Ramos (cell line): ENCODE measurements around the gene CYP27B1.

Source experiments
- in situ Hi-C: fragments of 300-500 bp; cut with MboI; formaldehyde crosslinking; loops from one replicate; pipeline ENCODE4 v1.14.3; 2022; ENCODE audit warnings: low sequenced_read_pairs; ENCODE audit not compliant: unreplicated experiment

The CYP27B1 gene

DNA sequence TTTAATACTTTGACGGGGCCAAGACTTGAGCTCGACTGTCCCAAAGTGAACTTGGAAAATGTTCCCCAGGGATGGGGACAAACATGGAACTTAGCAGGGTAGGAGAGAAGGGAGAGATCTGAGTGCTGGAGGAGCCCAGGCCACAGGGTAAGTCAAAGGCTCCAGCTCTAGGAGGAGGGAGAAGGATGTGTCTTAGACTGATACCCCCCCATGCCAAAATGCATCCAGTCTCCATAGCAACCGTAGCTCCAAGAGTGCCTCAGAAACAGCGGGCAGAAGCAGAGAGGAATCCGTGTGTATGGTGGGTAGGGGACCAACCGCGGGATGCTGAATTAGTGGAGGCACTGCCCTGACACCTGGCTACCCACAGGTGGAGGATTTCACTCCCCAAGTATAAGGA, 27.5 kb downstream of the CYP27B1 start:
- in situ Hi-C loops = no loop called here

GRCh38 chr12:57738661-57739237, 28.1 kb downstream of the CYP27B1 start, which contains the start of gene AGAP2:
Gene AGAP2 (minus strand): TSS chr12:57738742. CDS start chr12:57738246, 496 bp downstream.
- in situ Hi-C loops = no loop called here

GRCh38 chr12:57737467-57738460, 29.1 kb downstream of the CYP27B1 start:
- in situ Hi-C loops = no loop called here

GRCh38 chr12:57736741-57737466, 30.0 kb downstream of the CYP27B1 start:
- in situ Hi-C loops = no loop called here

DNA sequence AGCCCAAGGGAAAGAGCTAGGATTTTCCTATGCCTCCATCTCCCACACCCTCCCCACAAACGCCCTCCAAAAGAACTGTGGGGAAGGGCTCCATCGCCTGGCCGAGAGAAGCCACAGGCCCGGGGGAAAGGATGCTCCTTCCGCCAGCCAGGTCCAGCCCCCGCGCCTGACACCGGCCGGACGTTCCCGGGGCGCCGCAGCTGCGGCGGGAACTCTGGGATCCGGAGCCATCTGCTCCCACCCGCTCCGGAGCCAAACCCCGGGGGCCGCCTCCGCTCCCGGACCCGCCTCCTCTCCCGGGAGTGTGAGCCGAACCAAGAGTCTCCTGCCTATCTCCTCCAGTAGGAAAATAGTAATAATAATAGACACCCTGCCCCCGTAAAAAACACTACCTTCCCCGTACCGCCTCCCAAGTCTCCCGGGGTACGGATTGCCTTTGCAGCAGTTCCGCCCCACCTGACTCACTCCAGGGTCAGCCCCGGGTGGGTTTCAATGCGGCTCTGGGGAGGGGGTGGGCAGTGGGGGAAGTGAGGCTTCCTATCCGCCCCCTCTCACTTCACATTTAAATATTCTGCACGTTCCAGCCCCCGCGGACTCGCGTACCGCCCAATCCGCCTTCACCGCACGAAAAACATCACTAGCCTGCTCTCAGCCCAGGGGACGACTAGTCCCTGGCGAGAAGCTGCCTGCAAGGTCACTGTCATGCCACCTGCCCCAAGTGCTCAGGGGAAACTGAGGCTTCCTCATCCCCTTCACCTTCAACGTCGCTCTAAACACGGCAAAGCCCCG, 30.7 kb downstream of the CYP27B1 start:
- in situ Hi-C loops = no loop called here

DNA sequence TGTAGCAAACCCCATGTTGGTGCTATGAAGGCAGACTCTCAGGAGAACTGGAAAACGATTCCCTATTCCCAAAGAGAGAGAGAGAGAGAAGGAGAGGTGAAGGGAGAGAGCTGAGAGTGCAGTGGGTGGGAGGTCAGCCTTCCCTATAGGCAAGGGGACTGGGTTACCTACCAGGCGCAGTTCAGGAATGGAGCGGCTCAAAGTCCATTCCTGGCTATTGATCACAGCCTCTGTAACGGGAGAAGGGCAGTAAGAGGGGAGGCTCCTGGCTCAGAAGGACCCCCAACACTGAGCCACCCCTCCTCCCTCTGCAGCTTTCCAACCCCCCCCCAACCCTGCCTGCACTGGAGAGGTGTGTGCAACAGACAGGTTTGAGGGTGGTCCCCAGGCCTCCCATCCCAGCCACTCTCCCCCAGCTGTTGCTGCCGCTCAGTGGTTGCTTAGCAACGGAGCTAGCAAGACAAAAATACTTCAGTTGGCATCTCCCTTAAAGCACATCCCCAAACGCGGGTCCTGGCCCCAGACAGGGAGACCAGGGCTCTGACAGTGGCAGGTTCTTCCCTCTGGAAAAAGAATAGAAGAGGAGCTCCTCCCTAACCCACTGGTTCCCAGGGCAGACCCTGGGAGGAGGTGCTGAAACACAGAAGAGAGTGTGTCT, 31.6 kb downstream of the CYP27B1 start:
- in situ Hi-C loops = no loop called here

GRCh38 chr12:57734591-57734990, 32.3 kb downstream of the CYP27B1 start:
- in situ Hi-C loops = no loop called here

- in situ Hi-C loops = no loop called here
Observed at GRCh38 chr12:57733928-57734327, 33.0 kb downstream of the CYP27B1 start.

DNA sequence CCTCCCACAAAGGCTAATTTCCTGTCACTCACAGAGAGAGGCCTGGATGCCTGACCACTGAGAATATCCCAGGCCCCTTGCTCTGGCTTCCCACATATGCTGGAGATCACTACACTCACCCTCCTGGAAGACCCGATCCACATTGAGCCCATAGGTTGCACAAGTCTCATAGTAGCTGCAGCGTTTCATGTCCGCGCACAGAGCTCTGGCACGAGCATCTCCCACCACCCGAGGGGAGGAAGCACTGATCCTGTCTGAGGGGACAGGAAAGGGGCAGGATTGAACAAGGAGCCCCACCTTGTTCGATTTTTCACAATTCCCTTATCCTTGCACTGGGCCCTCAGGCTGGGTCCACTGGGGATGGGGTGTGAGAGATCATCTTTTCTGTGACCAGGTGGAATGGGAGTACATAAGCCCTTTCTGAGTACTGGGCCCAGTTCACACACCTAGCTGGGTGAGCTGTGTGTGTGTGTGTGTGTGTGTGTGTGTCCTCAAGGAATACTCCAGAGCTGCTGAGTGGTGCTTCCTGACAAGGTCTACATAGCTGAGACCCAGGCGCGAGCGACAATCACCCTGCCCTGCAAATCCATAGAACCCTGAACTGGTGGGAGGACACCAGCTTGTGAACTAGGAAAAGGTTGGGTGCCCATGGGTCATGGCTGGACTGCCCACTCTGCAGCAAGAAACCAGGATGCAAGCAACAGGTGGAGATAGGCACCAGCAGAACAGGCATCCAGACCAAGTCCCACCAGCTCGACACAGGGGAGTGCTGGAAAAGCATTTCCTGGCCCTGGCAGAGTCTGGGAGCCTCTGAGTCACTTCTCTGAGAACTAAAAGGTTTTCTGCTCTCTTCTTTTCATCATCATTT, 33.9 kb downstream of the CYP27B1 start:
- in situ Hi-C loops = no loop called here

DNA sequence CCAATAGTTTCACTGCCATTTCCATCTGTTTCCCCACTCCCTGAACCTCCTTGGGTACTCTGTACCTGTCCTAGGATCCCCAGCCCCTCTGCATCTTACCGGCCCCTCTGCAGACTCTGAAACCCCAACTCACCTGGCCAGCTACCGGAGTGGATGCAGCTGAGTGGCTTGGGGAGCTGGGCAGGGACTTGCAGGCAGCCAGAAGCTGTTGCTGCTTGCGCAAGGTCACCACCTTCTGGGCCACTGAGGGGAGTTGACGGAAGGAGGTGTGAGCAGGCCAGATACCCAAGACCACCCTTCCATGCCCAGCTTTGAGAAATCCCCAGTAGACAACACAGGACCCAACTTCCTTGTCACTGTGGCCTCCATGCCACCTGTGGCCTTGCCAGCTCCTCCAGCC, 34.6 kb downstream of the CYP27B1 start:
- in situ Hi-C loops = no loop called here

DNA sequence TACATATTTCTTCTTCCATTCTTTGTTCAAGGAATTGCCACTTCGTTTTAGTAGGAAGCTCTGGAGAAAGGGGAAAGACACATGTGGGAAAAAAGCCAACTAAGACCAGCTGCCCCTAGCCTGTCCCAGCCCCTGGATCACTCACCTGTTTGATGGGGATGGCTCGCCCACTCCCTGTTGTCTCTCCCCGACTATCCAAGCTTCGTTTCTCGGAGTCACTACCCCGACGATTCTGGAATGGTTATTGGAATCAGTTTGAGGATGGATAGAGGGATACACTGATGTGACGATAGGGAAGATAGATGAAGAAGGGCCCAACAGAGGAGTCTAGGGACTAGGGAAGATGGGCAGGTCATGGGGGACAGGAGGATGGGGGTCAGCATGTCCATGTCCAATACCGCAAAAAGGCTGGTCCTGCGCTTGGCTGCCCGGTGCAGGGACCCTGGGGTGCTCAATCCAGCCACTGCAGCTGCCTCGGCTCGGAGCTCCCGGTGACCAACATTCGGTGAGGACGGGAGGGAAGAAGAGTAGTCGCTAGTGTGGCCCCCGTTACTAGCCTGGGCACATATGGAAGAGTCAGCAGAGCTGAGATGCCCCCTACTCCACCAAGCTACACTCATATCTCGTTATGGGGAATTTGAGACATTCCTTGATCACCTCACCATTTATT, 35.3 kb downstream of the CYP27B1 start:
- in situ Hi-C loops = no loop called here

DNA sequence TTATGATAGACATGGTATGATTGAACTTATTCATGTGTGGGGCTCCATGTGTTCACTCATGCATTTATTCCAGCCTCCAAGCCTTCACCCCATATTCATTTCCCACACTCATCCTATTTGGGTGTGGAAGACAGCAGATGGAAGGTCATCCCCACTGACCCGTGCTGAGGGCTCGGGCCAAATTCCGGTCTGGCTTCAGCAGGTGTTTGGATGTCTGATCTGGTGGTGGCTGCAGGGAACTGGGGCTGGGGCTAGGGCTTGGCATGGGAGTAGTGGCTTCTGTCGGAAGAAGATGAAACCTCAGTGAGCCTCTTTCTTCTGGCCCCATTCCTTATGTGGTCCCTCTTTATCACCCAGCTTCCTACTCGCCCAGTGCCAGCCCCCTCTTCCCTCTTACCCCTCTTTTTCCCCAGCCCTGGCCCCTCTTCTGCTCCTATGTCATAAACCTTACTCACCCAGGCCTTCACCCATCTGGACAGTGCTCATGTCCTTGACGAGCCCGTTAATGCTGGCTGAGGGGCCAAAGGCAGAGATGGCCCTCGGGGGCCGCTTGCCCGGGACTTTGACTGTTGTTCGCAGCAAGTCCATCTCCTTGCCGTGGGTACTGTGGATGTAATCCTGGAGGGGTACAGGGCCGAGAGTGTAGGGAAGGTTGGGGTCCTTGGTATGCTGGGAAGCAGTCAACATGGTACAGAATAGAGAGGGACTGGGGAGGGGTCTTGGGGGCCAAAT, 36.4 kb downstream of the CYP27B1 start:
- in situ Hi-C loops = no loop called here

- in situ Hi-C loops = no loop called here
Observed at GRCh38 chr12:57729321-57729844, 37.5 kb downstream of the CYP27B1 start.

DNA sequence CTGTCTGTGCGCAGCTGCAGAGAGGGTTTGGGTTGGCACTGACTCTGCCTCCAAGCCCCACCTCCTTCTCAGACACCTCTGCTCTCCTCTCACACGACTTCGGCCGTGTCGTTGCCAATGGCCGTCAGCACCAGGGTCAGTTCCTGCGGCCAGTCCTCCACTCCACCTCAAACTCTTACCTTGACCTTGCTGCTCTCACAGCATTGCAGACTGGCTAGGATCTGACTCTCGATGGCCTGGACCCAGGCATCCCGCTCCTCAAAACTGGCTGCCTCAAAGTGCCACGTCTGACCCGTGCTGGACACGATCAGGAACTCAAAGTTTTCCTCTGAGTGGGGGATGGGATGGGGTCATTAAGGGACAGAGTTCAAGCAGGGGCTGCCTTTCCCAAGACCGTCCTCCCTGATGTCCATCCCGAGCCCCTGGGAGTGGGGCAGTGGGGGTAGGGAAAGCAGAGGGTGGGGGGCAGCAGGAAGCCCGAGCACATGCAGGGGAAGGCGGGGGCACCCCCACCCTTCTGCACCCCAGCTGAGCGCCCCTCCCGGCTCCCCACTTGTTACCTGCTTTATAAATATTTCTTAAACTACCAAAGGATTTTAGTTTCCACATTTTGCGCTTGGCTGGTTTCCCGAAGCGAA, 39.0 kb downstream of the CYP27B1 start:
- in situ Hi-C loops = no loop called here

DNA sequence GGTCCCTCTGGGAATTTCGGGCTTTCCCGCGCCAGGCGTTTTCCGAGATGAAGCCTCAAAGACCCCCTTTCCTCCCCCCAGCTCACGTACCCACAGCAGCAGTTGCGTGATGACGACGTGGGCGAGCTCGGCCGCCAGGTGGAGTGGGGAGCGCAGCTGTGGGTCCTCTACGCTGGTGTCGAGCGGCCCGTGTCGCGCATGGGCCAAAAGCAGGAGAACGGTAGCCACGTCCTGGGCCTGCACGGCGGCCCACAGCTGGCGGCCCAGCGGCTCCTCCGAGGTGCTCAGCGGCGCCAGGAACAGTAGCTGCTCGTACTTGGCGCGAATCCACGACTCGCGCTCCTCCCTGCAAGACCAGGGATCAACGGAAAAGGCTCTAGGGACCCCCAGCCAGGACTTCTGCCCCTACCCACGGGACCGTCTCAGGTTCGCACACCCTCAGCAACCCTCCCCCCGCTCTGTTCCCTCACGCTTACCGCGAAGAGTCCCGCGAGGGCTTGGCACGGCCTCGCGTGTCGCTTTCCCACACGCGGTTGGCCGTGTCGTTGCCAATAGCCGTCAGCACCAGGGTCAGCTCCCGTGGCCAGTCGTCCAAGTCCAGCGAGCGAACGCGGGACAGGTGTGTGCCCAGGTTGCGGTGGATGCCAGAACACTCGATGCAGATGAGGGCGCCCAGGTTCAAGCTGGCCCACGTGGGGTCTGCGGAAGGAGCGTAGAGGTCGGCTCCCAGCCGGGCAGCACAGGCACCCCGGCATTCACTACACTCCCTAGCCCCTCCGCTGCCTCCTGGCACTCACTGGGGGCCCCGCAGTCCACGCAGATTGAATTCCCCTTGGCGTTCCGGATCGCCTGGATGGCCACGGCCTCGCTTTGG, 39.8 kb downstream of the CYP27B1 start:
- in situ Hi-C loops = no loop called here
